NCI-H510A treated with DMSO at 0.1 percent for 48 hours (cell line): Measurements from ENCODE around the gene GSDMA.
A peak's percentile ranks its signal among the peaks of the same experiment; 100 is the strongest.
"Not testable (repeated sequence)": the region's sequence is repeated elsewhere in the genome, so short reads cannot be mapped to it uniquely, and the experiment has no call there.

Source experiments
- DNase-seq: peaks from one replicate; lab custom pipeline; 2025; lab: John Stamatoyannopoulos, UW

The GSDMA gene

DNA sequence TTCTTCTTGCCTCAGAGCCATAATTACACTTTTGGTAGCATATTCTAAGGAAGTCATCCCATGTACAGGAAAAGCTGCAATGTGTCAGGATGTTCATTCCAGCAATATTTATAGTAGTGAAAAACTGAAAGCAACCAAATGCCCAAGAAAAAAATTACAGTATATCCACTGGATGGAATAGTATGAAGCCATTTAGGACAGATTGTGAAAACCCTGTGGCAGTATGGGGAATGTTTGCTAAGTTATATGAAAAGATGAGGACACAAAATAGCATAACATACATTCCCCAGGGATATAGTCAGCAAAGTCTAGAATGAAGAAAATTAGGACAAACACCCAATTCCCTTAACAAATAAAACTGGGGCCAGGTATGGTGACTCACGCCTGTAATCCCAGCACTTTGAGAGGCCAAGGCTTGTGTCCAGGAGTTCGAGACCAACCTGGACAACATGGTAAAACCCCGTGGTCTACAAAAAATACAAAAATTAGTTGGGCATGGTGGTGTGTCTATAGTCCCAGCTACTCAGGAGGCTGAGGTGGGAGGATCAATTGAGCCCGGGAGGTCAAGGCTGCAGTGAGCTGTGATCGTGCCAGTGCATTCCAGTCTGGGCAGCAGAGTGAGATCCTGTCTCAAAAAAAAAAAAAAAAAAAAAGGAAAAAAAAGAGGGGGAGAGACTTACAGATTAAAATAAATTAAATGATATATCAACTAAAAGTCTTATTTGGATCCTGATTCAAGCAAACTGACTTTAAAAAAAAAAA, 33.0 kb upstream of the GSDMA start:
- no peak for DNase-seq

DNA sequence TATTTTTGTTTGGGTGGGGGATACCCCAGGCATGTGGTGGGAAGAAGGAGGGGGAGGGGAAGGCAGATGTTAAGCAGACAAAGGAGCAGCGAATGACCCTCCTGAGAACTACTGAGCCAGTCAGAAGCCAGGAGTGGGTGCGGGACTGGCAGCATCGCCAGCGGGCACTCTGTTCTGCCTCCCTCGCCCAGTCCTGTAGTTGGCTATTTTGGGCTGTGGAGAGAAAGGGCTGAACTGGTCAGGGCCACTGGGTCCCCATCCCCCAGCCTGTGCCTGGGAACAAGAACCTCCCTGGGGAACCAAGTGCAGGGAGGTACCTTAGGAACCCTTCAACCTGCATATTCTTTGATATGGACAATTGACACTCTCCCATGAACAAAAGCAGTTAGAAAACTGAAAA, 28.9 kb upstream of the GSDMA start:
- DNase-seq = no peak

- no peak for DNase-seq
Measured at GRCh38 chr17:39934324-39934723, 28.5 kb upstream of the GSDMA start.

DNA sequence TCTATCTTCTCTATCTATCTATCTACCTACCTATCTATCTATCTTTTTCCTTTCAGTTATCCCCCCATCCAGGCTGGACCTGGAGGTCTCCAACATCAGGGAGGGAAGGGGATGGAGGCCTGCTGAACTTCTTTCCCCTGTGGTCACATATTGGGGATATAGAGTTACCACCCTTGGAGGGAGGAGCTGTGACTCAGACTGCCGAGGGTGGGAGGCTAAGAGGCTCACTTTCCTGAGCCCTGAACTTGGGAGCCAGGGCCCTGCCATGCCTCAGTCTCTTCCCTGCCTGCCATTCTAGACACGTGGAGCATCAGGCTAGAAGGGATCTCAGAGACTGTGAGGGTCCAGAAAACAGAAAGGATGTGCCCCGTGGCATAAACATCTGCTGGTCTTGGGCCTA, 26.9 kb upstream of the GSDMA start:
- DNase-seq = no peak

DNA sequence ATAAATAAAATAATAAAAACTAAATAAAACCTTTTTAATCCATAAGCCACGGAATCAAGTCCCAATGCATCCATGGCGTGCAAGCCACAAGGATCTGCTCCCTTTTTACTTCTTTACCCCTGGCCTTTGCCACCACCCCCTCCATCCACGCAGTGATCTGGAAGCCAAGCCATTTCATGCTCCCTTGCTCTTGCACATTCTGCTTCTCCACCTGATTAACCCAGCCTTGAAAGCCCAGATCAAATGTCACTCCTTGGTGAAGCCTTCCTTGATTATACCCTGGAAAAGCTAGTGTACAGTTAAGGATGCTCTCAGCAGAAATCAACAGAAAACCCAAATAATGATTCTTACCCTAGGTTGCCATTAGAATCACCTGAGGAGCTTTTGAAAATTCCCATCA, 25.4 kb upstream of the GSDMA start:
- no peak for DNase-seq

- no peak for DNase-seq
Measured at GRCh38 chr17:39938140-39938869, 24.5 kb upstream of the GSDMA start.

DNA sequence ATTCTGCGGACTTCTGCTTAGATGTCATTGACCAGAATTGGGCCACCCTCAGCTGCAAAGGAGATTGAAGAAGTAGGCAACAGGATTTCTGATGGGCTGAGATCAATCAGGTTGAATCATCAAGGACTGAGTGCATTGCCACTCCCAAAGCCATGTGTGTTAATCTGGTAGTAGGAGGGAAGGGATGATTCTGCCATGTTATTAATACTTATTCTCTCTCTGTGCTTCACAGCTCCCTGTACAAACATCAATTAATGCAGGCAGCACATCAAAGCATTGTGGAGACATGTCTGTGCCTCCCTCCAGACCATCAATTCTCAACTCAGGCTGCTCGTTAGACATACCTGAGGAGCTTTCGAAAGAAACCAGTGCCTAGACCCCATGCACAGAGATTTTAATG, 23.7 kb upstream of the GSDMA start:
- no peak for DNase-seq

DNA sequence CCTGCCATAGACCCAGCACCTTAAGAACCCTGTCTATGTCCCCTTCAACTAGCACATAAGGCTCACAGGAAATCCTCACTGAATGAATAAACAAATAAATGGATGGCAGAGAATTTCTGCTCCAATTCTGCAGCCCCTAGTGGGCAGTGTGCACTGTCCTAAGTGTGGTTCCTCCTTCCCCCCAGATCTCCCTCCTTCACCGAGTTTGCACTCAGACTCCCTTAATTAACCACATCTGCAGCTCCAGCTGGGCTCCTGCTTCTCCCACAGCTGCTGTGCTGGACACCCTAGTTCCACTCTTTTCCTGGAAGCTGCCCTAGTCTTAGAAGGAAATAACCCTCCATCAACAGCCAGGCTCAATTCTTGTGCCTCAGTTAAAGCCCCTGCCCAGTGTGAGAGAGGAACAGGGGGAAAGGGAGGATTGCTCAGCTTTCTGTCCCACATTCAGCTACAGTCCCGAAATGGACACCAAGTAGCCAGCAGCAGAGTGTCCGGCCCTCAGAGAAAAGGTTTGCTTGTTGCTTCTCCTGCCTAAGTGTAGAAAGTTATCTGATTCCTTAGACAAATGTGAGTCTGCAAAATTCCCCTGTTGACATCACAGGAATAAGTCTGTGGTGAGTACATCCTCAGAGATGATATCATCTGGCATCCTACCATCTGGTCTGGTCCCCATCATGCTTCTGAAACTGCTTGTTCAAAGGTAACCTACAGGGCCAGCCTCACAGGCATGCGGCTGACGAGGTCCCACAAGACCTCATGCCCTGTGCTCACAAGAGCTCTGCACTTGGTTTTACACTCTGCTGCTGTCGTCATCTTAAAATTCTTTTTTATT, 23.0 kb upstream of the GSDMA start:
- no peak for DNase-seq

DNA sequence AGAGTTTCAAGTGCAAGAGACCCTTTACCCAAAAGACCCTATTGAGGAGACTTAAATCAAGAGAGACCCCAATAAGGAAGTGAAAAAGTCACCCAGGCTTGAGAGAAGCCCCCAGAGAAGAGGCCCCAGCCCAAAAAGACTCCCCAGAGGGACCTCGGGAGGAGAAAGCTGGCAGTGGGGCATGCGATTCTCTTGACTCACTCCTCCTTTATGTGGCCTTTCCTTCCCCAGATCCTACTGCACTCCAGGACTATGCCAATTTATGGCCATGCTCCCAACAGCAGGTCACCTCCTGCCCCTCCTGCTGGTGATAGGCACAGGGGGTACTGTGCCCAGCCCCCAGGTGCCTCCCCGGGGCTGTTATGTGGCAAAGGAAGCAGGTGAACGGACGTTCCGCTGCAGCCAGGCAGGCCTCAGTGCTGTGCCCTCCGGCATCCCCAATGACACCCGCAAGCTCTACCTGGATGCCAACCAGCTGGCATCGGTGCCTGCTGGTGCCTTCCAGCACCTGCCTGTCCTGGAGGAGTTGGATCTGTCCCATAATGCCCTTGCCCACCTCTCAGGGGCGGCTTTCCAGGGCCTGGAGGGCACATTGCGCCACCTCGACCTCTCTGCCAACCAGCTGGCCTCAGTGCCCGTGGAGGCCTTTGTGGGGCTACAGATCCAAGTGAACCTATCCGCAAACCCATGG, 19.0 kb upstream of the GSDMA start:
- DNase-seq = no peak

- no peak for DNase-seq
Measured at GRCh38 chr17:39944393-39944711, 18.5 kb upstream of the GSDMA start.

GRCh38 chr17:39946551-39947330, 16.1 kb upstream of the GSDMA start:
- DNase-seq = no peak

DNA sequence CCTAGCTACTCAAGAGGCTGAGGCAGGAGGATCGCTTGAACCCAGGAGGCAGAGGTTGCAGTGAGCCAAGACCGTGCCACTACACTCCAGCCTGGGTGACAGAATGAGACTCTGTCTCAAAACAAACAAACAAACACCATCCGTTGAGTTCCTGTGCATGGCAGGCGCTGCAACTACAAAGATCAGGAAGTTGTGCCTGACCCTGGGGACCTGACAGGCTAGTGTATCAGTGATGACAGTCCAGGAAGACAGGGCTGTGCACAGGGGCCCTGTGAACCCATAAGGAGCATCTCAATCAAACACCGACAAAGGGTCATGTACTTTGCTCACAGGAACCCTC, 14.3 kb upstream of the GSDMA start:
- DNase-seq = not testable (repeated sequence)

DNA sequence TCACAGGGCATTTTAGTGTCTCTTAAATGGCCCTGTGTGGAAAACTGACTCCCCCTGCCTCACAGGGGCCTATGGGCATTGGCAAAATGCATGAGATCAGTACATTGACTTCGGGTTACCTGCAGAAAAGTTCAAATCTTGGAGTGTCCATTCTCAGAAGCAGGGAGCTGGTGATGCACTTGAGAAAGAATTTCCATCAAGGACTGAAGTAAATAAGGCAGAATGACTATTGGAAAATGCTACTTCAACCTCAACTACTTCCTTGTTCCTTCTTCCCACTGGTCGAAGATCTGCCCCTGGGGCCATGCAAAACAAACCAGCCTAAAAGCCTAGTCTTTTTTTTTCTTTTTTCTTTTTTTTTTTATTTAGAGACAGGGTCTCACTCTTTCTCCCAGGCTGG, 13.8 kb upstream of the GSDMA start:
- no peak for DNase-seq

DNA sequence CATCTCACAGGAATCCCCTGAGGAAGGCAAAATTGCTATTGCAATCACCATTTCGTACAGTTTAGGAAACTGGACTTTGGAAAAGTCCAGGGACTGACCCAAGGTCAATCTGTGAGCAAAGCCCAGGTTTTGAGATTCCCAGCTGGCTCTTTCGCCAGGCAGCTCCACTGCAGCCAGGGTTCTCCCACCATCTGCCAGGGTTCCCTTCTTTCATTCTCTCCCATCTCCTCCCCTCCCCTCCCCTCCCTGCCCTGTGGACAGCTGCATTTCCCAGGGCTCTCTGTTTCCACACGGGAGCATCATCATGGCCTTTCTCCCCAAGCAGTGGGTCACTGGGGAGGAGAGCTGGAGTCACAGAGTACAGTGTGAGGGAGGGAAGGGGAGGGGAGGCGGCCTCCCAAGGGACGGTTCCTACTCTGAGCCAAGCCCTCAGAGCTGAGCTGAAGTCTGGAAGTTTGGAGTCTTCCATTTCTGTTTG, 11.9 kb upstream of the GSDMA start:
- DNase-seq = no peak

DNA sequence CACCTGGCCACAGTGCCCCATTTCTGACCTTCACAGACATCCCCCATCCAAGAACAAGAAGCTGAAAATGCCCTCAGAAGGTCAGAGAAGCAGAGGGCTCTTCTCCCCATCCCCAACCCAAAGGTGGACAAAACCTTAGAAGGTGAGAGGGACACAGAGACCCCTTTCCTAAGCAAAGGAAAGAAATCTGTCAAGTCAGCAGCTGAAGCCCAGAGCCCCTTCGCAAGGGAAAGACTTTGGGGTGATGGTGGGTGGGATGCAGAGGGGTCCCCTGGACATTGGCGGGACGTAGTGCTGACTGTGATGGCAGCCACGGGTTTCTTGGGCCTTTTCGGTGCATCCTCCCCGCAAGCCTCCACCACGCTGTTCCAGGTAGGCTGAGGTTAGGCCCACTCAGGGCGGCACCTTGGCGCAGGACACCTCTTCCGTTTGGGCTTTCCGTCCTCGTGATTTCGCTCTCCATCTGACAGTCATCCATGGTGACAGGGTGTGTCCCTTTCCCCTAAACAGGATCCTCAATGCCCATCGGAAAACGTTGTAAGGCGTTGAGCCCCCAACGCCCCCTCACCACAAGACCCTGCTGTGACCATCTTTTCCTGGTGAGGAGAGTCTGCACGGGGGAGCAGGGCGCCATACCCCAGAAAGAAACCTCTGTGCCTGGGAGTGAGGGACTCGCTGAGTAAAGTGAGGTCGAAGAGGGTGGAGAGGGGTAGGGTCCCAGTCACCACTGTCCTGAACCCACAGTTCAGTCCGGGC, 10.7 kb upstream of the GSDMA start:
- DNase-seq = no peak

DNA sequence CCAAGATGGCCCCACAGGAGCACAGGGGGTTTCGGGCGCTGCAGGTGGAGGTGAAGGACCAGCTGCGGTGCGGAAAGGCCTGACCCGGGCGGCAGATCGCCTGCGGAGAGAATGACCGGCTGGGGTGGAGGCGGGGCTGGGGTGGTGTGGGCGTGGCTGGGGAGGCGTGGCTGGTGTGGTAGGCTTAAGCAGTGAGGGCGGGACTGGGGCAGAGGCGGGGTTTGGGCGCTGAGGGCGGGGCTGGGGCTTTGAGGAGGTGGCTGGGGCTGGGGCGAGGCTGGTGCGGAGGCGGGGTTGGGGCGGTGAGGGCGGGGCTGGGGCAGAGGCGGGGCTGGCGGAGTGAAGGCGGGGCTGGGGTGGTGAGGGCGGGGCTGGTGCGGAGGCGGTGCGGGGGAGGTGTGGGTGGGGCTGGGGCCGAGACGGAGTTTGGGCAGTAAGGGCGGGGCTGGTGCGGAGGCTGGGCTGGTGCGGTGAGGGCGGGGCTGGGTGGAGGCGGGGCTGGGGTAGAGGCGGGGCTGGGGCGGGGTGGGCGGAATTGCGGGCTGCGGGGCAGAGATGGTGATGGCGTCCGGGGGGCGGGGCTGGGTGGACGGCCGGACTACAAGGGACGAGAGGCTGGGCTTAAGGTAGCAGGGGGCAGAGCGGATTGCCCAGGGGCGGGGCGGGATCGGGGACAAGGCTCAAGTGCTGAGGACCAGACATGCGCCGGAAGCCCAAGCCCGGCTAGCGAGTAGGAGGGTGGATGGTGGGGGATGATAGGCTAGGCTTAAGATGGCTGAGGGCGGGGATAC, 9.9 kb upstream of the GSDMA start:
- peak; percentile 97 for DNase-seq

GRCh38 chr17:39953471-39953888, 9.3 kb upstream of the GSDMA start:
- DNase-seq = no peak

GRCh38 chr17:39954876-39955275, 7.9 kb upstream of the GSDMA start:
- DNase-seq = no peak

GRCh38 chr17:39955726-39956225, 7.0 kb upstream of the GSDMA start:
- DNase-seq = no peak
